Thoracic aorta (tissue), 2 donors: ENCODE data around the gene LCN9. TPM values are rescaled to one million over a fixed set of nuclear protein-coding genes. Genes with fewer than 3 reads are reported as not detected.
"Not testable (repeated sequence)": the region's sequence is repeated elsewhere in the genome, so short reads cannot be mapped to it uniquely, and the experiment has no call there.

Experiments used
- ATAC-seq: fragments of 150-250 bp; one replicate; pipeline ENCODE4 v1.8.0; 2017; ENCODE audit warnings: low read depth; ENCODE audit not compliant: insufficient number of reproducible peaks, low FRiP score
- DNase-seq: peaks from one replicate; pipeline ENCODE4 v3.0.0-alpha.2; 2020; ENCODE audit warnings: low spot score
- H3K27ac ChIP-seq, 2 donors: fragments of 200-600 bp; sonication (generic); 1 replicate in 1 of 2; 2 replicates in 1 of 2; pipeline ENCODE4 v1.5.1; 2016; ENCODE audit warnings: mild to moderate bottlenecking in 2 of 2, moderate library complexity in 2 of 2
- H3K27me3 ChIP-seq: fragments of 200-600 bp; sonication (generic); replicated peaks from 2 replicates; pipeline ENCODE4 v1.6.0; 2016; ENCODE audit warnings: mild to moderate bottlenecking; ENCODE audit not compliant: insufficient read depth
- H3K36me3 ChIP-seq: fragments of 200-600 bp; sonication (generic); one replicate; pipeline ENCODE4 v1.5.1; 2016
- H3K4me1 ChIP-seq, 2 donors: fragments of 200-600 bp; sonication (generic); 1 replicate in 1 of 2; 2 replicates in 1 of 2; pipeline versions ENCODE4 v1.5.1 to v1.6.0; 2016; ENCODE audit warnings: low read depth in 2 of 2, mild to moderate bottlenecking in 1 of 2; ENCODE audit not compliant: control insufficient read depth in 1 of 2
- H3K4me3 ChIP-seq: fragments of 200-600 bp; sonication (generic); 2 replicates; pipeline ENCODE4 v1.5.1; 2016; ENCODE audit warnings: mild to moderate bottlenecking
- H3K9me3 ChIP-seq: fragments of 200-600 bp; sonication (generic); 2 replicates; pipeline ENCODE4 v1.5.1; 2016
- CTCF ChIP-seq: fragments of 200-600 bp; sonication (generic); IDR thresholded peaks from one replicate; pipeline ENCODE4 v1.5.1; 2019; ENCODE audit warnings: antibody characterized with exemption
- total RNA-seq, 2 donors: library from RNA; depleted of rRNA; stranded (reverse); fragments of >200 nt; gene quantifications; one replicate each; pipeline versions ENCODE4 v1.1.0 to v1.2.3, GENCODE V29; 2016

LCN9 gene
- total RNA-seq, 2 donors from 2014 or later, result not detected

GRCh38 chr9:135620558-135620957, 42.6 kb upstream of the LCN9 start:
- no peaks in the 10 kb centered on the region for H3K9me3 ChIP-seq
- no peaks in the 10 kb centered on the region for H3K36me3 ChIP-seq
- no peaks in the 10 kb centered on the region for H3K27me3 ChIP-seq
- H3K4me1 ChIP-seq, result no peaks in the 10 kb centered on the region
- no peak for DNase-seq
- no peak overlapping the region for H3K27ac ChIP-seq
- no peak for ATAC-seq
- H3K4me3 ChIP-seq, result no peak overlapping the region
- no peak for TF ChIP-seq CTCF

GRCh38 chr9:135622415-135623020, 40.6 kb upstream of the LCN9 start:
- no peak for TF ChIP-seq CTCF
- no peak for DNase-seq

GRCh38 chr9:135624282-135624681, 38.8 kb upstream of the LCN9 start:
- no peak for TF ChIP-seq CTCF
- ATAC-seq, result no peak
- DNase-seq, result no peak

More at GRCh38 chr9:135622415-135623020, 40.6 kb upstream of the LCN9 start:
- ATAC-seq, result no peak
- H3K4me1 ChIP-seq, result no peaks in the 10 kb centered on the region
- no peaks in the 10 kb centered on the region for H3K36me3 ChIP-seq
- H3K9me3 ChIP-seq, result peaks cover 7% of the 10 kb centered on the region
- H3K27me3 ChIP-seq, result no peaks in the 10 kb centered on the region
- no peak overlapping the region for H3K4me3 ChIP-seq
- no peak overlapping the region for H3K27ac ChIP-seq

GRCh38 chr9:135632841-135633240, 30.3 kb upstream of the LCN9 start:
- Histone ChIP-seq H3K9me3 (no peaks in the 10 kb centered on the region), H3K27me3 (no peaks in the 10 kb centered on the region), H3K4me1 (no peaks in the 10 kb centered on the region), H3K27ac (no peak overlapping the region), H3K36me3 (no peaks in the 10 kb centered on the region), H3K4me3 (no peak overlapping the region)
- TF ChIP-seq CTCF, result no peak
- DNase-seq (no peak), ATAC-seq (no peak)

More at GRCh38 chr9:135624282-135624681, 38.8 kb upstream of the LCN9 start:
- Histone ChIP-seq H3K27ac (no peak overlapping the region), H3K27me3 (no peaks in the 10 kb centered on the region), H3K36me3 (no peaks in the 10 kb centered on the region), H3K4me1 (no peaks in the 10 kb centered on the region), H3K4me3 (no peak overlapping the region), H3K9me3 (peaks cover 9% of the 10 kb centered on the region)

GRCh38 chr9:135636930-135637530, 26.1 kb upstream of the LCN9 start:
- not testable (repeated sequence) for H3K4me3 ChIP-seq, DNase-seq, H3K36me3 ChIP-seq

More at GRCh38 chr9:135636930-135637530, 26.1 kb upstream of the LCN9 start:
- H3K27ac ChIP-seq, H3K9me3 ChIP-seq, H3K4me1 ChIP-seq, ATAC-seq, H3K27me3 ChIP-seq: not testable (repeated sequence)
